GM19372 (cell line): ENCODE results near the gene ITGA2.
A peak's percentile ranks its signal among the peaks of the same experiment; 100 is the strongest.

ENCODE experiments used
- ATAC-seq: cut with Tn5 transposase; IDR thresholded peaks from one replicate; pipeline ENCODE4 v1.9.1; 2021; ENCODE audit warnings: mild to moderate bottlenecking, low read depth, moderate library complexity; ENCODE audit not compliant: unreplicated experiment

Gene ITGA2

GRCh38 chr5:52987711-52988331 is 1.3 kb upstream of the ITGA2 start:
- ATAC-seq = no peak

GRCh38 chr5:52988335-52989024 is 672 bp upstream of the ITGA2 start:
- ATAC-seq = peak; percentile 19

GRCh38 chr5:52989781-52990527 is 802 bp downstream of the ITGA2 start:
- peak; percentile 16 for ATAC-seq

- no peak for ATAC-seq
Measured at GRCh38 chr5:52990528-52990925, 1.4 kb downstream of the ITGA2 start.

GRCh38 chr5:52993367-52993766 is 4.2 kb downstream of the ITGA2 start:
- no peak for ATAC-seq

GRCh38 chr5:52994266-52994665 is 5.1 kb downstream of the ITGA2 start:
- no peak for ATAC-seq

- no peak for ATAC-seq
Measured at GRCh38 chr5:52995095-52995494, 5.9 kb downstream of the ITGA2 start.

- no peak for ATAC-seq
Measured at GRCh38 chr5:52995914-52996313, 6.8 kb downstream of the ITGA2 start.

GRCh38 chr5:52996979-52997378 is 7.8 kb downstream of the ITGA2 start:
- ATAC-seq = no peak

- ATAC-seq = no peak
Measured at GRCh38 chr5:52997424-52997823, 8.3 kb downstream of the ITGA2 start.

GRCh38 chr5:52998552-52999313 is 9.6 kb downstream of the ITGA2 start:
- ATAC-seq = peak; percentile 69

GRCh38 chr5:52999344-52999949 is 10.3 kb downstream of the ITGA2 start:
- ATAC-seq = no peak

GRCh38 chr5:53001541-53001940 is 12.4 kb downstream of the ITGA2 start:
- ATAC-seq = no peak

GRCh38 chr5:53002491-53002890 is 13.3 kb downstream of the ITGA2 start:
- ATAC-seq = no peak

GRCh38 chr5:53003144-53003543 is 14.0 kb downstream of the ITGA2 start:
- ATAC-seq = no peak

GRCh38 chr5:53006911-53007890 is 18.0 kb downstream of the ITGA2 start:
- no peak for ATAC-seq

- ATAC-seq = peak; percentile 72
Measured at GRCh38 chr5:53008751-53009150, 19.6 kb downstream of the ITGA2 start.

GRCh38 chr5:53009816-53010215 is 20.7 kb downstream of the ITGA2 start:
- no peak for ATAC-seq

- ATAC-seq = no peak
Measured at GRCh38 chr5:53010814-53011213, 21.7 kb downstream of the ITGA2 start.
